ENCODE results near the gene CEACAM8. TPM values are rescaled to one million over a fixed set of nuclear protein-coding genes. Genes with fewer than 3 reads are reported as not detected.
"Not testable (repeated sequence)": the region's sequence is repeated elsewhere in the genome, so short reads cannot be mapped to it uniquely, and the experiment has no call there.

CEACAM8 gene
- polyA plus RNA-seq, 3 donors: not detected

DNA sequence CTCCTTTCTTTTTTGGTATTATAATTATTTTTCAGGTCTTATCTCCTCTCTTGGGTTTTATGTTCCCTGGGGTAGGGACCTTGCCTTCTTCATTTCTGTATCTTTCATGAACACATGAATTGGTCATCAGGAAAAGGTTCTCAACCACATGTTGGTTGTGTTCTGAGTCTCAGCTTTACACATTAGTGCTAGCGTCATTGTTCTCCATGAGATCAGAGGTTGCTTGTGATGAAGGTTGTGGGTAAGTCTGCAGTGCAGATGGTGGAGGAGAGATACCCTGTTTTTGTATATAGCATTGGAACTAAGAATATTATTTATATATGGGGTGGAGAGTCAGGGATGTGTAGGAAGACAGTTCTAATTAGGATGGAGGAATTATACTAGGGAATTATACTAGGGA, 24.5 kb upstream of the CEACAM8 start:
- DNase-seq: no peak
- no peak overlapping the region for H3K27ac ChIP-seq (ENCODE audit: low read depth in 1 of 2, low read length in 2 of 2)
- H3K36me3 ChIP-seq (replicated peaks in 1 of 2; ENCODE audit: control insufficient read depth in 1 of 2, insufficient read depth in 2 of 2, low read length in 2 of 2): no peaks in the 10 kb centered on the region
- H4K20me1 ChIP-seq (ENCODE audit: insufficient read depth, low read length): no peaks in the 10 kb centered on the region
- no peak overlapping the region for H2AFZ ChIP-seq (ENCODE audit: insufficient read depth, low read depth, low read length, poor library complexity, severe bottlenecking)
- H3K27ac Mint-ChIP-seq: no peak overlapping the region
- TF ChIP-seq, protein P1, sequence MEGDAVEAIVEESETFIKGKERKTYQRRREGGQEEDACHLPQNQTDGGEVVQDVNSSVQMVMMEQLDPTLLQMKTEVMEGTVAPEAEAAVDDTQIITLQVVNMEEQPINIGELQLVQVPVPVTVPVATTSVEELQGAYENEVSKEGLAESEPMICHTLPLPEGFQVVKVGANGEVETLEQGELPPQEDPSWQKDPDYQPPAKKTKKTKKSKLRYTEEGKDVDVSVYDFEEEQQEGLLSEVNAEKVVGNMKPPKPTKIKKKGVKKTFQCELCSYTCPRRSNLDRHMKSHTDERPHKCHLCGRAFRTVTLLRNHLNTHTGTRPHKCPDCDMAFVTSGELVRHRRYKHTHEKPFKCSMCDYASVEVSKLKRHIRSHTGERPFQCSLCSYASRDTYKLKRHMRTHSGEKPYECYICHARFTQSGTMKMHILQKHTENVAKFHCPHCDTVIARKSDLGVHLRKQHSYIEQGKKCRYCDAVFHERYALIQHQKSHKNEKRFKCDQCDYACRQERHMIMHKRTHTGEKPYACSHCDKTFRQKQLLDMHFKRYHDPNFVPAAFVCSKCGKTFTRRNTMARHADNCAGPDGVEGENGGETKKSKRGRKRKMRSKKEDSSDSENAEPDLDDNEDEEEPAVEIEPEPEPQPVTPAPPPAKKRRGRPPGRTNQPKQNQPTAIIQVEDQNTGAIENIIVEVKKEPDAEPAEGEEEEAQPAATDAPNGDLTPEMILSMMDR (IDR thresholded peaks at IDR 0.05): no peak
- H3K9me3 ChIP-seq (replicated peaks in 1 of 2; ENCODE audit: control insufficient read depth in 1 of 2, insufficient read depth in 1 of 2, low read length in 2 of 2): no peaks in the 10 kb centered on the region
- H3K27me3 ChIP-seq (ENCODE audit: control insufficient read depth in 2 of 2, insufficient read depth in 2 of 2, low read length in 2 of 2): peaks cover 2 to 3% of the 10 kb centered on the region in 2 donors
- H3K79me2 ChIP-seq (ENCODE audit: insufficient read depth, low read length): no peaks in the 10 kb centered on the region
- no peak overlapping the region for H3K4me3 ChIP-seq (replicated peaks in 1 of 3; ENCODE audit: low read depth in 2 of 3, low read length in 3 of 3)
- H3K36me3 Mint-ChIP-seq: no peaks in the 10 kb centered on the region
- intact Hi-C loops (cut with micrococcal nuclease): no loop called here
- H3K4me3 Mint-ChIP-seq: peak overlapping the region in 1 of 2 donors; percentile 6
- peaks cover 6 to 30% (median 14%) of the 10 kb centered on the region in 3 donors for H3K27me3 Mint-ChIP-seq (ENCODE audit: low read depth in 3 of 3)
- H3K4me1 Mint-ChIP-seq: no peaks in the 10 kb centered on the region
- WGBS (ENCODE audit: insufficient coverage): 100% methylated on average over 1 of the region's 1 CpG
- no peaks in the 10 kb centered on the region for H3K4me1 ChIP-seq (ENCODE audit: control insufficient read depth in 1 of 2, insufficient read depth in 2 of 2, low read length in 2 of 2)
- no peak overlapping the region for H3K4me2 ChIP-seq (replicated peaks; ENCODE audit: extremely low read depth, low read length, poor library complexity, severe bottlenecking)
- no peaks in the 10 kb centered on the region for H3K9me3 Mint-ChIP-seq
- no peak overlapping the region for H3K9ac ChIP-seq (ENCODE audit: insufficient read depth, low read length, poor library complexity, severe bottlenecking)

DNA sequence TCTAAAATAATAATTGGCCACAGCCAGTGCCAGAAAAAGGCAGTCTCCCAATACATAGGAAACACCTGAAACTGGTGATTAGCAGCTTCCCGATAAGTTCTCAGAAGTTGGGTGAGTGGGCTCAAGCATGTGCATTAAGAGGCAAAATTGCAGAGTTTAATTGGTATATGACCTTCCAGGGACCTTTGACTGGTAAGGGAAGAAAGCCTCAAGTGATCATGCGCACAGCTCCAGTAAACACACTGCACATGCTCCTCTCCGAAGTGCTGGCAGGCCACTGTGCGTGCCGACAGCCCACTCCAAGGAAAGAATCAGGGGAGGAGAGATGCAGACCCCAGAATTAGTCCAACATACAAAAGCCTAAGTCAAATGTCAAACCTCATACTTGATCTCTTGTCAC, 18.9 kb upstream of the CEACAM8 start:
- Histone ChIP-seq H3K27me3 (ENCODE audit: control insufficient read depth in 2 of 2, insufficient read depth in 2 of 2, low read length in 2 of 2) (no peaks in the 10 kb centered on the region), H4K20me1 (ENCODE audit: insufficient read depth, low read length) (no peaks in the 10 kb centered on the region), H3K4me3 (replicated peaks in 1 of 3; ENCODE audit: low read depth in 2 of 3, low read length in 3 of 3) (no peak overlapping the region), H3K27ac (ENCODE audit: low read depth in 1 of 2, low read length in 2 of 2) (no peak overlapping the region), H3K4me1 (ENCODE audit: control insufficient read depth in 1 of 2, insufficient read depth in 2 of 2, low read length in 2 of 2) (no peaks in the 10 kb centered on the region), H3K4me2 (replicated peaks; ENCODE audit: extremely low read depth, low read length, poor library complexity, severe bottlenecking) (no peak overlapping the region), H2AFZ (ENCODE audit: insufficient read depth, low read depth, low read length, poor library complexity, severe bottlenecking) (no peak overlapping the region), H3K79me2 (ENCODE audit: insufficient read depth, low read length) (no peaks in the 10 kb centered on the region), H3K9me3 (replicated peaks in 1 of 2; ENCODE audit: control insufficient read depth in 1 of 2, insufficient read depth in 1 of 2, low read length in 2 of 2) (no peaks in the 10 kb centered on the region), H3K9ac (ENCODE audit: insufficient read depth, low read length, poor library complexity, severe bottlenecking) (no peak overlapping the region), H3K36me3 (replicated peaks in 1 of 2; ENCODE audit: control insufficient read depth in 1 of 2, insufficient read depth in 2 of 2, low read length in 2 of 2) (no peaks in the 10 kb centered on the region)
- Mint-ChIP-seq H3K27ac (no peak overlapping the region), H3K4me3 (no peak overlapping the region), H3K4me1 (no peaks in the 10 kb centered on the region), H3K27me3 (ENCODE audit: low read depth in 3 of 3) (peaks cover 12 to 23% (median 18%) of the 10 kb centered on the region in 3 donors), H3K36me3 (no peaks in the 10 kb centered on the region), H3K9me3 (peaks cover 0 to 8% (median 0%) of the 10 kb centered on the region in 7 donors)
- intact Hi-C loops (cut with micrococcal nuclease): no loop called here
- no peak for DNase-seq
- 100% methylated on average over 1 of the region's 5 CpGs for WGBS (ENCODE audit: insufficient coverage)
- TF ChIP-seq, protein P1 (IDR thresholded peaks at IDR 0.05): no peak

DNA sequence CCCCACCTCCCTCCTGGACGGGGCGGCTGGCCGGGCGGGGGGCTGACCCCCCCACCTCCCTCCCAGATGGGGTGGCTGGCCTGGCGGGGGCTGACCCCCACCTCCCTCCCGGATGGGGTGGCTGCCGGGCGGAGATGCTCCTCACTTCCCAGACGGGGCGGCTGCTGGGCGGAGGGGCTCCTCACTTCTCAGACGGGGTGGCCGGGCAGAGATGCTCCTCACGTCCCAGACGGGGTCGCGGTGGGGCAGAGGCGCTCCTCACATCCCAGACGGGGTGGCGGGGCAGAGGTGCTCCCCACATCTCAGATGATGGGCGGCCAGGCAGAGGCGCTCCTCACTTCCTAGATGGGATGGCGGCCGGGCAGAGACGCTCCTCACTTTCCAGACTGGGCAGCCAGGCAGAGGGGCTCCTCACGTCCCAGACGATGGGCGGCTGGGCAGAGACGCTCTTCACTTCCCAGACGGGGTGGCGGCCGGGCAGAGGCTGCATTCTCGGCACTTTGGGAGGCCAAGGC, 15.7 kb upstream of the CEACAM8 start:
- intact Hi-C loops (cut with micrococcal nuclease); H3K36me3 ChIP-seq (replicated peaks in 1 of 2; ENCODE audit: control insufficient read depth in 1 of 2, insufficient read depth in 2 of 2, low read length in 2 of 2); H3K27ac Mint-ChIP-seq; H2AFZ ChIP-seq (ENCODE audit: insufficient read depth, low read depth, low read length, poor library complexity, severe bottlenecking); H3K9me3 ChIP-seq (replicated peaks in 1 of 2; ENCODE audit: control insufficient read depth in 1 of 2, insufficient read depth in 1 of 2, low read length in 2 of 2); H3K4me2 ChIP-seq (replicated peaks; ENCODE audit: extremely low read depth, low read length, poor library complexity, severe bottlenecking); H3K27ac ChIP-seq (ENCODE audit: low read depth in 1 of 2, low read length in 2 of 2); H3K36me3 Mint-ChIP-seq; H4K20me1 ChIP-seq (ENCODE audit: insufficient read depth, low read length); DNase-seq; H3K4me1 ChIP-seq (ENCODE audit: control insufficient read depth in 1 of 2, insufficient read depth in 2 of 2, low read length in 2 of 2); H3K9me3 Mint-ChIP-seq; H3K4me1 Mint-ChIP-seq; H3K4me3 Mint-ChIP-seq; H3K79me2 ChIP-seq (ENCODE audit: insufficient read depth, low read length); H3K27me3 ChIP-seq (ENCODE audit: control insufficient read depth in 2 of 2, insufficient read depth in 2 of 2, low read length in 2 of 2); H3K9ac ChIP-seq (ENCODE audit: insufficient read depth, low read length, poor library complexity, severe bottlenecking); H3K4me3 ChIP-seq (replicated peaks in 1 of 3; ENCODE audit: low read depth in 2 of 3, low read length in 3 of 3): not testable (repeated sequence)
- WGBS (ENCODE audit: insufficient coverage): 98% methylated on average over 8 of the region's 33 CpGs
- H3K27me3 Mint-ChIP-seq (ENCODE audit: low read depth in 3 of 3): peaks cover 7 to 21% (median 15%) of the 10 kb centered on the region in 3 donors

Data from CD14-positive monocyte (primary cell).